SJSA1 (cell line): ENCODE measurements around the gene WDFY3. TPM values are rescaled to one million over a fixed set of nuclear protein-coding genes. Genes with fewer than 3 reads are reported as not detected.

Experiments used
- DNase-seq, 2 experiments: peaks; one replicate each; pipeline ENCODE4 v3.0.0-alpha.2; 2015 to 2020; ENCODE audit warnings: low spot score in 2 of 2, low read depth in 1 of 2
- H3K27ac ChIP-seq: fragments of 250-450 bp; sonication (Bioruptor Pico); 2 replicates; pipeline ENCODE4 v1.5.1; 2020; ENCODE audit warnings: mild to moderate bottlenecking, moderate library complexity
- H3K27me3 ChIP-seq: fragments of 250-450 bp; sonication (Bioruptor Pico); replicated peaks from 2 replicates; pipeline ENCODE4 v1.5.1; 2020; ENCODE audit warnings: mild to moderate bottlenecking, moderate library complexity
- H3K36me3 ChIP-seq: fragments of 250-450 bp; sonication (Bioruptor Pico); 2 replicates; pipeline ENCODE4 v1.5.1; 2020; ENCODE audit warnings: mild to moderate bottlenecking
- H3K4me1 ChIP-seq: fragments of 250-450 bp; sonication (Bioruptor Pico); replicated peaks from 2 replicates; pipeline ENCODE4 v1.6.1; 2021; ENCODE audit warnings: mild to moderate bottlenecking
- H3K4me3 ChIP-seq: fragments of 250-450 bp; sonication (Bioruptor Pico); 2 replicates; pipeline ENCODE4 v1.5.1; 2020; ENCODE audit warnings: mild to moderate bottlenecking
- H3K9me3 ChIP-seq: fragments of 250-450 bp; sonication (Bioruptor Pico); replicated peaks from 2 replicates; pipeline ENCODE4 v1.5.1; 2020; ENCODE audit warnings: mild to moderate bottlenecking
- total RNA-seq: library from RNA; depleted of rRNA; stranded (reverse); fragments of >200 nt; shearing (Covaris generic); gene quantifications from 2 replicates; pipeline ENCODE4 v1.2.3, GENCODE V29; 2014

The WDFY3 gene
- total RNA-seq, 1 experiment from 2014 or later = 49.7 TPM

DNA sequence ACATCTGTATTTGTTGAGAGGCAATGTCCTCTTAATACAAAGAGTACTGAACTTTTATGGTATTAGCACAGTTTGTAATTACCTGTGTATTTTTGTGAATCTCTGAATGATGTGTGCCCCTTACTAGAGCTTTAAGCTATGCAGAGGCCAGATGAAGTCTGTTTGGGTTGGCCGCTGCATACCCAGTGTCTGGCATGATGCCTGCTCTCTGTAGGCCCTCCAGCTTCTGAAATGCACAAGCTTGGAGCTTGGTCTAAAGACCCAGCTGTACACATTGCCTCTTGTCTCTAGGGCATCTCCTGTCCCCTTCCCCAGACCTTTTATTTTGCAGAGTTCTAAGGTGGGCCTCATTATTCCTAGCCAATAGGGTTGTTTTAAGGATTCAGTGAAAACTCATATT lies 315.0 kb downstream of the WDFY3 start:
- Histone ChIP-seq H3K36me3 (no peaks in the 10 kb centered on the region), H3K9me3 (no peaks in the 10 kb centered on the region), H3K27ac (no peak overlapping the region), H3K4me3 (no peak overlapping the region), H3K27me3 (0 out of 2 replicates have a peak, but pooled peaks cover 5% of the 10 kb centered on the region), H3K4me1 (no peaks in the 10 kb centered on the region)
- no peak for DNase-seq

DNA sequence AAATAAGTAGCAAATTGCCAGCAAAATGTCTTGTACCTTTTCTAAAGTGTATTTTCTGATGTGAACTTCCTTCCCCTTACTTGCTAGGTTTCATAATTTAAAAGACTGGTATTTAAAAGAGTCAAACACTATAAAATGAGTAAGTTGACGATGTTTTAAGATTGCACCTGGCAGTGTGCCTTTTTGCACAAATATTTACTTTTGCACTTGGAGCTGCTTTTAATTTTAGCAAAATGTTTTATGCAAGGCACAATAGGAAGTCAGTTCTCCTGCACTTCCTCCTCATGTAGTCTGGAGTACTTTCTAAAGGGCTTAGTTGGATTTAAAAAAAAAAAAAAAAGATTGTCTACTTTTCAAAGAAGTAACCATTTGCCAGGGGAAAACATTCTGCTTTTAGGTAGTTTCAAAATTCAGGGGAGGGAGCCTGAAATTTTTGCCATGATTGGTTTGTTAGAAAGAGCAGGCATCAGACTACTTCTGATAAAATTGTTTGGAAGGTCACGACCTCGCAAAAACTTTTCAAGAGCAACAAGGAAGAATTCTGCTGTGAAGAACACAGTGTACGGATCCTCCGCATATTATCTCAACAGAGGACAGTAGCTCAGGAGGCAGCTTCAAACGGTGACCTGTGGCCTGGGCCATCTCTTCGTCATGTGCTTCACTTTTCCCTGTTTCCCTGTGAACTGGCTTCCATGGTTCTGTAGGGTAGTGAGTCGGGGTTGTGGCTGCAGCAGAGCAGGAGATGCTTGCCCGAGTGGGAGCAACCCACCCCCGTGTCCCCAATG lies 317.4 kb downstream of the WDFY3 start:
- DNase-seq = no peak
- H3K9me3 ChIP-seq = no peaks in the 10 kb centered on the region
- H3K4me1 ChIP-seq = no peaks in the 10 kb centered on the region
- H3K27ac ChIP-seq = no peak overlapping the region
- H3K4me3 ChIP-seq = no peak overlapping the region
- no peaks in the 10 kb centered on the region for H3K36me3 ChIP-seq
- 0 out of 2 replicates have a peak, but pooled peaks cover 5% of the 10 kb centered on the region for H3K27me3 ChIP-seq

DNA sequence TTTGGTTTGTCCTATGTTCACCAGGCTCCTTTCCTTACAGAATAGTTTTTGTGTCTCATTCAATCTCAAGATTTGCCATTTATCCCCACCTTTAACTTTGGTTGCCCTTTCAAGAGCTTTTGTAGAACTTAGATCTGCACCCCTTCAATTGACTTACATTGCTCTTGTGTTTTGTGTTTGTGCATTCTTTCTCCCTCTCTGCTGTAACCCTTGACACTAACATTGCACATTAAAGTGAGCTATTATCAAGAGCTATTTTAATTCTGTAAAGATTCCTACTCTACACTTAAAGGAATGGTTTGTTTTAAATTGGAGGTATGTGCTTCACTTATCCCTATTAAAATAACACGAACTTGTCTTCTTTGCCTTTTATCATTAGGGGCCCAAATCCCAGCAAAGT lies 318.3 kb downstream of the WDFY3 start:
- H3K4me3 ChIP-seq = no peak overlapping the region
- no peak overlapping the region for H3K27ac ChIP-seq
- H3K4me1 ChIP-seq = no peaks in the 10 kb centered on the region
- no peak for DNase-seq
- H3K9me3 ChIP-seq = no peaks in the 10 kb centered on the region
- no peaks in the 10 kb centered on the region for H3K36me3 ChIP-seq
- H3K27me3 ChIP-seq = 0 out of 2 replicates have a peak, but pooled peaks cover 5% of the 10 kb centered on the region

DNA sequence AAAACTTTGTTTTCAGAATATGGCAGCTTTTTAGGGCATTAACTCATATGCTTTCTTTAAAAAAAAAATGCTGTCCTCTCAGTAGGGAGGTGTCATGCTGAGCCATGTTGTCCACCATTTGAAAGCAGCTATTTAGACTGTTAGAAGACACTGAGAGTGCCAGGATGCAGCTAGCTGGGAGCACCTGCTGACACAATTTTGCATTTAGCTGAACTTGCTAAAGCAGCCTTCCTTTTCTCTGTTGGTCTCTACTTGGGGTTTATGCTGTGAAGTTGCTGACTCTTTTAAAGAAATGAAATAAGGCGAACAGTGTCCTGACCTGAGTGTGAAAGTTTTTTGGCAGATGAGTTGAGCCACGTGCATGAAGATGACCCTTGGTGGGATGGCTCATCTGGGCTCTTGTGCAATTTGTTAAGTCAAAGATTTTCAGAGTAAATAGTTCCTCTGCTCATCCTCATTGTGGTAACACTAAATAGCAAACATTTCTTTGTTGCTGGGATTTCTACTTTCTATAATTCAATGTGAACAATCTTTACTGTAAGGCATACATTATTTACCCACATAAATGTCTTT lies 319.1 kb downstream of the WDFY3 start:
- Histone ChIP-seq H3K27me3 (0 out of 2 replicates have a peak, but pooled peaks cover 10% of the 10 kb centered on the region), H3K4me1 (no peaks in the 10 kb centered on the region)
- DNase-seq = no peak

DNA sequence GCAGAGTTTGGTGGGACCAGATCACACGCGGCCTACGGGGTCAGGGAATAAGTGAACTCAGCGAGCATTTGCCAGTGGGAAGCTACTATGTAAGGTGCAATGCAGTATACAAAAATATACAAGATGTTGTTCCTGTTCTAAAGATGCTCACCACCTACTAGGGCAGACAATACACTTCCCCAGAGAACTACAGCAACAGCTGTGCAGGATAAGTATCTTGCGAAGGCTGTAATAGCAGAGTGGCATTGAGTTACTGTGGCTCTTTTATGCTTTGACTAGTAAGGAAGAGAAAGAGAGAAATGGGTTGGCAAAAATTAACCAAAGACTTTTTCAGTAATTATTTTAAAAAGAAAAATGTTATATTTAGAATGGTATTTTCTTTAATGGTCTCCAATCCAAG lies 322.4 kb downstream of the WDFY3 start:
- Histone ChIP-seq H3K4me1 (no peaks in the 10 kb centered on the region), H3K9me3 (no peaks in the 10 kb centered on the region), H3K27ac (no peak overlapping the region), H3K36me3 (no peaks in the 10 kb centered on the region), H3K4me3 (no peak overlapping the region), H3K27me3 (0 out of 2 replicates have a peak, but pooled peaks cover 10% of the 10 kb centered on the region)
- no peak for DNase-seq

More for the DNA sequence above, 319.1 kb downstream of the WDFY3 start:
- Histone ChIP-seq H3K36me3 (no peaks in the 10 kb centered on the region), H3K4me3 (no peak overlapping the region), H3K27ac (no peak overlapping the region), H3K9me3 (no peaks in the 10 kb centered on the region)

DNA sequence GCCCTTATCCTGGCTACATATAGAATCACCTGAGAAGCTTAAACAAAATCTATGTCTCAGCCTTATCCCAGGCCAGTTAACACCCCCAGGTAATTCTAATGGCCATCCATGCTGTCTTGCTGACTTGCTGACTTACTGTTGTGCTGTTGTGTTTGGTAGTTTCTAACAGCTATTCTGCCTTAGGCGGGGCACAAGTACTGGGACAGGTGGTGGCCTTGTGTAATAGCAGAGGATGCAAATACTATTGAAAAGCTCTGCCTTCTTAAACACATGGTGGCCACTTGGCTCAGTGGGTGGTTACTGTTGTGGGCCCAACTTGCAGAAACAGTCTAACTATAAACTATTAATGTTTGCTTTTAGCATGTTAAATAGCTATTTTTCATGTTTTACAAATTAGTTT lies 327.3 kb downstream of the WDFY3 start:
- 0 out of 2 replicates have a peak, but pooled peaks cover 5% of the 10 kb centered on the region for H3K27me3 ChIP-seq
- no peaks in the 10 kb centered on the region for H3K36me3 ChIP-seq
- no peaks in the 10 kb centered on the region for H3K9me3 ChIP-seq
- no peak overlapping the region for H3K4me3 ChIP-seq
- no peak for DNase-seq
- no peaks in the 10 kb centered on the region for H3K4me1 ChIP-seq
- H3K27ac ChIP-seq = no peak overlapping the region

DNA sequence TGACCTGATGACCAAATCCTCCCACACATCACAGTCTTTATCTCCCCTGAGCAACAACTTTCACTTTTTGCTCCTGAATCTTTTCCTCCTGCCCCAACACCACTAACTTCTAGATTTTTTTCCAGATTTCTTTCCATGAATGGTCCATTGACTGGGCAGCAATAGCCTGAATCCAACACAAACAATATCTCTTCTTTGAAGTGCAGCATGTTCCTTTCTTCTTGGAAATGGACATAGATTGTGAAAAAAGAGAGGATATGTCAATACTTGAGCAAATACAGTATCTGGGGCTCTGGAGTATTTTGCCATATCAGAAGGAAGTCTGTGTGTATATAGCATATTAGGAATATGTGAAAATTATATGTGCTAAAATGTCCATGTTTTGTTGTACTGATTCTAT lies 328.4 kb downstream of the WDFY3 start:
- Histone ChIP-seq H3K27ac (no peak overlapping the region), H3K4me1 (no peaks in the 10 kb centered on the region), H3K27me3 (0 out of 2 replicates have a peak, but pooled peaks cover 7% of the 10 kb centered on the region), H3K9me3 (no peaks in the 10 kb centered on the region), H3K4me3 (no peak overlapping the region), H3K36me3 (no peaks in the 10 kb centered on the region)
- DNase-seq = no peak

DNA sequence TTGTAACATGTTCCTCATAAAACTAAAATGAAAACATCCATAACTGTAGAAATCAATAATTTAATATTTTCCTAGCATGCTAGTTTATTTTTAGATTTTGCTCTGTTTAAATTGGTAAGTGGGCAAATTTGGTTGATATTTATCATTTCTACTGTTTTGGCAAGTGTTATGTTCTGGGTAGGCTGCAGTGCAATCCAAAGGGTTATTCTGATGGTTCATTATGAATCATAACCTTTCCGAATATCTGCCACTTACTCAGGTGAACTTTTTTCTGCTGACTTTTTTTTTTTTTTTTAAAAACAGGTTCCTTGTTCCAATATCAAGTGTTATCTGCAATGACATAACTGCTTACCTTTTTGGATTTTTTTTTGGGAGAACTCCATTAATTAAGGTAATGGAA lies 331.5 kb downstream of the WDFY3 start:
- DNase-seq = no peak
- Histone ChIP-seq H3K9me3 (no peaks in the 10 kb centered on the region), H3K27ac (no peak overlapping the region), H3K4me1 (no peaks in the 10 kb centered on the region), H3K36me3 (no peaks in the 10 kb centered on the region), H3K4me3 (no peak overlapping the region), H3K27me3 (peaks cover 2% of the 10 kb centered on the region; the same call in 1 of the 2 replicates)

DNA sequence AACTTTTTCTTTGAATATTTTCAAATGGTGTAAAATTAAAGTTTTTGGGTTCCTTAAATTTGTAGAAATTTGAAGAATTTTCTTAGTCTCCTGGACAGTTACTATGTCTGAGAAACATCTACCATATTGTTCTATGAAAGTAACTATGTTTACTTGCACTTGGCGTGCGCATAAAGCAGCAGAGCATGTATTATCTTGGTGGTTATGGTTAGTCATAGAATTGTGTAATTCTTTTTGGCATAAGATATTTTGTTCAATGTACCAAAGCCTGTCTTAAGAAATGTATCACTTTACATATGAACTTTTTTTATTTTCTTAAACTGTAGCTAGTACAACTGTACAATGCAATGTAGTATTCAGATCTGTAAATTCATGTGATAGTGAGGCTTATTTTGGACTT lies 334.4 kb downstream of the WDFY3 start:
- H3K36me3 ChIP-seq = no peaks in the 10 kb centered on the region
- no peak overlapping the region for H3K27ac ChIP-seq
- peaks cover 2% of the 10 kb centered on the region; the same call in 1 of the 2 replicates for H3K27me3 ChIP-seq
- no peak overlapping the region for H3K4me3 ChIP-seq
- no peak for DNase-seq
- H3K9me3 ChIP-seq = no peaks in the 10 kb centered on the region
- no peaks in the 10 kb centered on the region for H3K4me1 ChIP-seq

DNA sequence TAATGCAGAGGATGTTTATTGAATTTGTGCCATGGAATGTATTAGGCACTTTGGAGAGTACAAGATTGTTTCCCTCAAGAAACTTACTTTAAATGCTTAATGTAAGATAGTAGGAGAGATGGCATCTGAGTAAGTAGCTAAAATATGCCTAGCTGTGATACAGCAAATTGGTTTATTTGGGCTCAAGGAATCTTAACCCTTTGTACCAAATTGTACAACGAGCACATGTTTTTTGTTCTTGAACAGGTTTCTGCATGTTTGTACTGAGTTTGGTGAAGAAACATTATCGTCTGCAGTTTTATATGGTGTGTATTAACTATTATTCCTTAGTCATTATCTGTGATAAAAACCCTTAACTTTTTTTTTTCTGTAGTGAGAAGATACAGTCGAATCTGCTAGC lies 334.9 kb downstream of the WDFY3 start:
- Histone ChIP-seq H3K36me3 (no peaks in the 10 kb centered on the region), H3K4me1 (no peaks in the 10 kb centered on the region), H3K4me3 (no peak overlapping the region), H3K27me3 (peaks cover 2% of the 10 kb centered on the region; the same call in 1 of the 2 replicates), H3K9me3 (no peaks in the 10 kb centered on the region), H3K27ac (no peak overlapping the region)
- DNase-seq = no peak

DNA sequence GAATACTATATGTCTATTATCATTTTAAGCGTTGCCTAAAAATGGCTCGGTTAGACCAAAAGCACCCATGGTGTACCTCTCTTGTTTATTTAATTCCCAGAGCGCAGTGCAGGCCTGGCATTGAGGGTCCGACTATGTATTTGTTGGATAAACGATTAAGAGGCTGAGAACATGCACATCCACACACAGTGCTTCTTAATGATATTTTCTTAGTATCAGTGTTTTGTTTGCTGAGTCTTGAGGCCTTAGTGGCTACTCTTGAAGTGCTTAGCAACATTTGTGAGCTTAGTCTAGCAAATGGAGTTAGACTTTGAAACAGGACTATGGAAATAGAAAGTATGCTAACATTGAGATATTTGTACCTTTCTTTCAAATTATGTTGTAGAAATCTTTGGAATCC lies 339.8 kb downstream of the WDFY3 start:
- Histone ChIP-seq H3K4me1 (no peaks in the 10 kb centered on the region), H3K9me3 (no peaks in the 10 kb centered on the region), H3K27ac (no peak overlapping the region), H3K36me3 (no peaks in the 10 kb centered on the region), H3K4me3 (no peak overlapping the region), H3K27me3 (no peaks in the 10 kb centered on the region)
- no peak for DNase-seq

DNA sequence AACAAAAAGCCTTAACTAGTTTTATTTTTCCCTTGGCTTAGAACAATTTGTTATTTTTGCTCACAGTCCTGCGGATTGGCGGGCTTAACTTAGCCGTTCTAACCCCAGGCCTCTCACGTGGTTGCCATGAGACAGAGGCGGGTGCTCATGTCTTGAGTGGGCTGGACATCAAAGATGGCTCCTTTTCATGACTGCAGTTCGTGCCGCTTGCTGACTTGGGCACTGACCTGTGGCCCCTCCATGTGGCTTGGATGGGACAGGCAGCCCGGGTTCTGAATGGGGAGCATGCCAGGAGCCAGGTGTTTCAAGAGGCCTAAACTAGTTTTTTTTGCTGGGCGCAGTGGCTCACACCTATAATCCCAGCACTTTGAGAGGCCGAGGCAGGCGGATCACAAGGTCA lies 342.8 kb downstream of the WDFY3 start:
- Histone ChIP-seq H3K27me3 (no peaks in the 10 kb centered on the region), H3K36me3 (no peaks in the 10 kb centered on the region), H3K4me1 (no peaks in the 10 kb centered on the region), H3K4me3 (no peak overlapping the region), H3K27ac (no peak overlapping the region), H3K9me3 (no peaks in the 10 kb centered on the region)
- no peak for DNase-seq

DNA sequence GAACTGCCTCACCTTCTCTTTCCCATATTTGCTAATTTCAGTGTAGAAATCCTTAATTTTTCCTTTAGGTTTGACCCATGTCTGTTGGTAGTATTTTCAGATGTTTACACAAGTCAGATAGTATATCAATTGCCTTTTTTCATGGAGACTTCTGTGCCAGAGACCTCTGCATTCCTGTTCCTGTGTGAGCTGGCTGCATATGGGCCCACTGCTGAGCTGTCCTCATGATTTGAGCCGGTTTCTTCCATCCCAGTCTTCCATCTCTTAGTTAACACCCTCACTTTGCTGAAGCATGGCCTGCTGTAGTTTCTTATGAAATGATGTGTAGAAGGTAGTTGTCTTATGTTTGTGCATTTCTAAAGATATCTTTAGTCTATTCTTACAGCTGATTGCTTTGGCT lies 343.5 kb downstream of the WDFY3 start:
- Histone ChIP-seq H3K27me3 (no peaks in the 10 kb centered on the region; the same call in 1 of the 2 replicates), H3K36me3 (no peaks in the 10 kb centered on the region), H3K9me3 (no peaks in the 10 kb centered on the region), H3K4me3 (no peak overlapping the region), H3K4me1 (no peaks in the 10 kb centered on the region), H3K27ac (no peak overlapping the region)
- no peak for DNase-seq
